DND-41 (cell line): ENCODE results near the gene SLC4A11.

ENCODE experiments used
- ATAC-seq: fragments of 200-7000 bp; cut with Tn5 transposase; 3 replicates; pipeline ENCODE4 v1.9.1; 2021; ENCODE audit warnings: low read depth; ENCODE audit not compliant: insufficient read depth
- DNase-seq: peaks from one replicate; pipeline ENCODE4 v3.0.0-alpha.2; 2020
- H2AFZ ChIP-seq: 2 replicates; pipeline ENCODE4 v1.6.0; 2012; ENCODE audit warnings: low read depth, low read length
- H3K27ac ChIP-seq: 2 replicates; pipeline ENCODE4 v1.5.1; 2012; ENCODE audit warnings: low read length, inconsistent platforms
- H3K27me3 ChIP-seq: fragments of 200-600 bp; sonication (generic); 2 replicates; pipeline ENCODE4 v1.6.0; 2012; ENCODE audit warnings: low read length, mild to moderate bottlenecking, inconsistent platforms; ENCODE audit not compliant: insufficient read depth, poor library complexity
- H3K36me3 ChIP-seq: 2 replicates; pipeline ENCODE4 v1.5.1; 2012; ENCODE audit warnings: low read length, inconsistent platforms; ENCODE audit not compliant: insufficient read depth
- H3K4me1 ChIP-seq: 2 replicates; pipeline ENCODE4 v1.5.1; 2012; ENCODE audit warnings: mild to moderate bottlenecking, low read length; ENCODE audit not compliant: insufficient read depth
- H3K4me2 ChIP-seq: 2 replicates; pipeline ENCODE4 v1.6.0; 2012; ENCODE audit warnings: mild to moderate bottlenecking, moderate library complexity, low read length, inconsistent platforms; ENCODE audit not compliant: insufficient read depth
- H3K4me3 ChIP-seq, 2 experiments: fragments of 200-600 bp in 1 of 2; shearing (Covaris generic) in 1 of 2; 2 replicates each; pipeline ENCODE4 v1.5.1; 2012 to 2016; ENCODE audit warnings: inconsistent platforms in 2 of 2, low read length in 2 of 2, mild to moderate bottlenecking in 2 of 2, low read depth in 1 of 2, moderate library complexity in 1 of 2
- H3K79me2 ChIP-seq: 2 replicates; pipeline ENCODE4 v1.6.0; 2012; ENCODE audit warnings: low read length, inconsistent platforms; ENCODE audit not compliant: insufficient read depth
- H3K9ac ChIP-seq: 2 replicates; pipeline ENCODE4 v1.6.0; 2012; ENCODE audit warnings: low read depth, mild to moderate bottlenecking, inconsistent platforms, low read length, moderate library complexity
- H3K9me3 ChIP-seq: 2 replicates; pipeline ENCODE4 v1.5.1; 2012; ENCODE audit warnings: low read length, moderate library complexity, mild to moderate bottlenecking, inconsistent platforms; ENCODE audit not compliant: insufficient read depth, severe bottlenecking
- H4K20me1 ChIP-seq: 2 replicates; pipeline ENCODE4 v1.6.0; 2012; ENCODE audit warnings: low read length; ENCODE audit not compliant: insufficient read depth
- CTCF ChIP-seq: IDR thresholded peaks from 2 replicates; pipeline ENCODE4 v1.5.1; 2012; ENCODE audit warnings: borderline replicate concordance, low read length, moderate library complexity, mild to moderate bottlenecking; ENCODE audit not compliant: poor library complexity, severe bottlenecking; ENCODE audit errors: extremely low read depth
- EZH2 ChIP-seq: IDR thresholded peaks from 3 replicates; pipeline ENCODE4 v1.6.1; 2012; ENCODE audit warnings: borderline replicate concordance, low read depth, mild to moderate bottlenecking, moderate library complexity, low read length, inconsistent platforms; ENCODE audit not compliant: severe bottlenecking

SLC4A11 gene

GRCh38 chr20:3276680-3277015 lies 37.7 kb upstream of the SLC4A11 start:
- peaks cover 18% of the 10 kb centered on the region for H3K27me3 ChIP-seq
- DNase-seq: no peak
- H3K36me3 ChIP-seq: no peaks in the 10 kb centered on the region
- ATAC-seq: no peak
- no peaks in the 10 kb centered on the region for H3K9me3 ChIP-seq
- H4K20me1 ChIP-seq: 0 out of 2 replicates have a peak, but pooled peaks cover 4% of the 10 kb centered on the region
- no peak overlapping the region for H3K9ac ChIP-seq
- no peaks in the 10 kb centered on the region for H3K4me1 ChIP-seq
- H3K27ac ChIP-seq: no peak overlapping the region
- no peaks in the 10 kb centered on the region for H3K79me2 ChIP-seq
- no peak overlapping the region for H3K4me2 ChIP-seq
- no peak overlapping the region for H3K4me3 ChIP-seq
- H2AFZ ChIP-seq: no peak overlapping the region
- TF ChIP-seq EZH2 (no peak), CTCF (peak; percentile 26)

DNA sequence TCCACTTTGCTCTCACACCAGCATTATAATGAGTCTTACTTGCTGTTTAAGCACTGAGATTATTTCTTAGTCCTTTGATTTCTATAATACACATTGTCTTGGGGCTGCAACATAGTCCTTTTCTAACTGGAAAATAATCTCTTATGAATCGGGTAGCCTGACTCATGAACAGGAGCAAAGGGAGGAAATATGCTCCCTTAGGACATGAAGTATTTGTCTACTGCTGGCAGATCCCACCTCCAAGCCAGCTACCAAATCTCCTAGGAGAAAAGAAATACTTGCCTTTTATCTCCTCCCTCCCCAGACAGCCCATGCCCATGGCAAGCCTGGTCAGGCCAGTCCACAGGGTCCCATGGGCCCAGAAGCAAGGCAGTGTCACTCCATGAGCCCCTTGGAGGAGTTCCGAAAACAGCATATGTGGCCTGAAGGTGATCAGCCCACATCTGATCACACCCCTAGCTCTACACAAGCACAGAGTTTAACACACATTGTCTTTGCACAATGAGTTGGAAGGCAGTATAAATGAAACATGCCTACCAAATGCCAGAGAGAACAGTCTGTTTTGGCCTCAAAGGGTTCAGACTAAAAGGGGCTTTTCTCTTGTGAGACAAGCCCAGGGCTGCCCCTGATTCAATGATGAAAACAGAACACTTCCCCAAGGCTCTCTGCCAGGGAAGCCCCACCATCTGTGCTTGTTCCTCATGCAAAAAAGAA lies 37.1 kb upstream of the SLC4A11 start:
- ATAC-seq (no peak), DNase-seq (no peak)
- Histone ChIP-seq H2AFZ (no peak overlapping the region), H4K20me1 (no peaks in the 10 kb centered on the region), H3K79me2 (no peaks in the 10 kb centered on the region), H3K9ac (no peak overlapping the region), H3K4me3 (no peak overlapping the region), H3K27me3 (peaks cover 14% of the 10 kb centered on the region), H3K27ac (no peak overlapping the region), H3K9me3 (no peaks in the 10 kb centered on the region), H3K4me1 (no peaks in the 10 kb centered on the region), H3K36me3 (no peaks in the 10 kb centered on the region), H3K4me2 (no peak overlapping the region)
- TF ChIP-seq CTCF (no peak), EZH2 (no peak)

DNA sequence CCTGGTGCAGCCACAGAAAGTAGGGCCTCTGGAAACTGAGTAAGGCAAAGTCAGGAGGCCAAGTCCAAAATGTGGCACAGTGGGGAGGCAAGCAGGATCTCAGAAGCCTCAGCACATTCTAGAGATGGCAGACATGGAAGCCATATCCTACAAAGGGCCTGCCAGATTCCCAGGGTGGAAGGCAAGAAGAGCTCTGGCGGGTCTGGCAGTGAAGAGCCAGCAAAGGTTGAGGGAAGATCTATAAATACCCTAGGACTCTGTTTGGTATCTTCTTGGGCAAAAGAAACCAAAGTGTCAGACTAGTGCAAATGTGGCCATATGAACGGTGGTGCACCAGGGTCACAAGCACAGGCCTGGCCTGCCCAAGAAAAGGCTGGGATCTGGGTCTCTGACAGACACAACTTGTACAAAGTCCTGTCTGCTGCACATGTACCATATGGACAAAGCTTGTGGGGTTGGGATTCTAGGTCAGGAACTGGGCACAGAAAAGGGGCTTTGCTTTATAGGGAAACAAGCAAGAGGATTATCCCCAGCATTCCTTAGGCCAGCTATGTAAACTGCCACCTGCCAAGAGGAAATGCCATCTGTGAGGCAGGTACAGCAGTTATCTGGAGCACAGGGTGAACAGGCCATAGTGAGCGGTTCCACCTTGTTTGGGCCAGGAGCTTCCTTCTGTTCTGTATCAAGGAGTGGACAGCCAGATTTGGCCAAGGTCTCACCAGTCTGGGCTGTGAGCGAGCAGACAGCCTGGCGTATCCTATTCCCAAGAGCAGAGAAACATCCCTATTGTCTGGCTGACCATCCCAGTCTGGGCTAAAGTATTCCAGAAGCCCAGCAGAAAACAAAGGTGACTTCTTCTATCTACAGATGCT lies 36.3 kb upstream of the SLC4A11 start:
- Histone ChIP-seq H3K4me3 (no peak overlapping the region), H3K9ac (no peak overlapping the region), H3K36me3 (no peaks in the 10 kb centered on the region), H3K27me3 (peaks cover 14% of the 10 kb centered on the region), H3K27ac (no peak overlapping the region), H2AFZ (no peak overlapping the region), H3K9me3 (no peaks in the 10 kb centered on the region), H4K20me1 (no peaks in the 10 kb centered on the region), H3K4me2 (no peak overlapping the region), H3K4me1 (no peaks in the 10 kb centered on the region), H3K79me2 (no peaks in the 10 kb centered on the region)
- DNase-seq: no peak
- TF ChIP-seq CTCF: no peak
- TF ChIP-seq EZH2: no peak
- no peak for ATAC-seq
